ENCODE measurements around the gene ATP8B4. TPM values are rescaled to one million over a fixed set of nuclear protein-coding genes. Genes with fewer than 3 reads are reported as not detected.

ATP8B4 gene
- total and polyA plus RNA-seq, 2 donors (not counting 1 experiment from before 2014, with no cell fraction given), result 0.42 TPM; not detected in 1

GRCh38 chr15:50059203-50059772 is 59.7 kb downstream of the ATP8B4 start:
- CTCF ChIA-PET, result no interaction called here

GRCh38 chr15:50057905-50058639 is 61.0 kb downstream of the ATP8B4 start:
- Histone ChIP-seq H3K9me3 (ENCODE audit: control extremely low read depth in 1 of 3, control insufficient read depth in 2 of 3, insufficient read depth in 1 of 3, low read length in 2 of 3) (no peaks in the 10 kb centered on the region), H3K4me3 (ENCODE audit: control extremely low read depth in 1 of 5, extremely low read depth in 1 of 5, insufficient read depth in 1 of 5, low read depth in 2 of 5, low read length in 4 of 5) (no peak overlapping the region), H3K36me3 (replicated peaks in 1 of 2; ENCODE audit: control extremely low read depth in 1 of 2, control insufficient read depth in 1 of 2, extremely low read depth in 1 of 2, insufficient read depth in 2 of 2, low read length in 1 of 2) (no peaks in the 10 kb centered on the region), H3K27ac (ENCODE audit: low read length in 2 of 2) (no peak overlapping the region), H2AFZ (ENCODE audit: insufficient read depth, low read depth, low read length, poor library complexity, severe bottlenecking) (no peak overlapping the region), H3K27me3 (replicated peaks in 1 of 4; ENCODE audit: control extremely low read depth in 1 of 4, control insufficient read depth in 3 of 4, insufficient read depth in 4 of 4, low read length in 3 of 4) (no peaks in the 10 kb centered on the region), H3K4me2 (replicated peaks; ENCODE audit: low read depth, low read length, poor library complexity, severe bottlenecking) (no peak overlapping the region), H3K79me2 (ENCODE audit: control insufficient read depth, insufficient read depth, low read length) (no peaks in the 10 kb centered on the region), H3K4me1 (ENCODE audit: control insufficient read depth in 2 of 2, insufficient read depth in 2 of 2, low read length in 2 of 2) (no peaks in the 10 kb centered on the region), H4K20me1 (ENCODE audit: control insufficient read depth, insufficient read depth, low read length, poor library complexity, severe bottlenecking) (no peaks in the 10 kb centered on the region), H3K9ac (ENCODE audit: low read length) (no peak overlapping the region)
- CTCF ChIA-PET, result no interaction called here
- WGBS (ENCODE audit: insufficient coverage), result 88% methylated on average over 2 of the region's 5 CpGs
- TF ChIP-seq EZH2 (IDR thresholded peaks at IDR 0.05; ENCODE audit: borderline replicate concordance, insufficient read depth, low read depth, low read length, poor library complexity, severe bottlenecking), result no peak
- TF ChIP-seq CTCF (IDR thresholded peaks at IDR 0.05), result no peak
- Mint-ChIP-seq H3K27ac (no peak overlapping the region), H3K4me3 (no peak overlapping the region), H3K9me3 (ENCODE audit: insufficient read depth) (no peaks in the 10 kb centered on the region), H3K4me1 (no peaks in the 10 kb centered on the region), H3K27me3 (peaks cover 6% of the 10 kb centered on the region)
- intact Hi-C loops (cut with micrococcal nuclease), result no loop called here
- POLR2A ChIA-PET, result no interaction called here
- no peak for ATAC-seq (ENCODE audit: low read depth)
- no peak for DNase-seq

More at GRCh38 chr15:50059203-50059772, 59.7 kb downstream of the ATP8B4 start:
- no peak overlapping the region for H3K4me3 ChIP-seq (ENCODE audit: control extremely low read depth in 1 of 5, extremely low read depth in 1 of 5, insufficient read depth in 1 of 5, low read depth in 2 of 5, low read length in 4 of 5)
- no peaks in the 10 kb centered on the region for H4K20me1 ChIP-seq (ENCODE audit: control insufficient read depth, insufficient read depth, low read length, poor library complexity, severe bottlenecking)
- no peak overlapping the region for H3K4me2 ChIP-seq (replicated peaks; ENCODE audit: low read depth, low read length, poor library complexity, severe bottlenecking)
- no peak overlapping the region for H3K9ac ChIP-seq (ENCODE audit: low read length)
- POLR2A ChIA-PET, result no interaction called here
- no peaks in the 10 kb centered on the region for H3K79me2 ChIP-seq (ENCODE audit: control insufficient read depth, insufficient read depth, low read length)
- no peaks in the 10 kb centered on the region for H3K36me3 ChIP-seq (replicated peaks in 1 of 2; ENCODE audit: control extremely low read depth in 1 of 2, control insufficient read depth in 1 of 2, extremely low read depth in 1 of 2, insufficient read depth in 2 of 2, low read length in 1 of 2)
- H3K4me1 ChIP-seq (ENCODE audit: control insufficient read depth in 2 of 2, insufficient read depth in 2 of 2, low read length in 2 of 2), result no peaks in the 10 kb centered on the region
- H3K9me3 ChIP-seq (ENCODE audit: control extremely low read depth in 1 of 3, control insufficient read depth in 2 of 3, insufficient read depth in 1 of 3, low read length in 2 of 3), result no peaks in the 10 kb centered on the region
- no peak overlapping the region for H3K27ac Mint-ChIP-seq
- H3K27me3 ChIP-seq (replicated peaks in 1 of 4; ENCODE audit: control extremely low read depth in 1 of 4, control insufficient read depth in 3 of 4, insufficient read depth in 4 of 4, low read length in 3 of 4), result no peaks in the 10 kb centered on the region
- H3K4me3 Mint-ChIP-seq, result no peak overlapping the region
- H3K9me3 Mint-ChIP-seq (ENCODE audit: insufficient read depth), result no peaks in the 10 kb centered on the region
- no peaks in the 10 kb centered on the region for H3K4me1 Mint-ChIP-seq
- intact Hi-C loops (cut with micrococcal nuclease), result no loop called here
- no peak overlapping the region for H3K27ac ChIP-seq (ENCODE audit: low read length in 2 of 2)
- ATAC-seq (ENCODE audit: low read depth) (no peak), DNase-seq (no peak)
- no peak overlapping the region for H2AFZ ChIP-seq (ENCODE audit: insufficient read depth, low read depth, low read length, poor library complexity, severe bottlenecking)
- peaks cover 6% of the 10 kb centered on the region for H3K27me3 Mint-ChIP-seq
- no peak for TF ChIP-seq EZH2 (IDR thresholded peaks at IDR 0.05; ENCODE audit: borderline replicate concordance, insufficient read depth, low read depth, low read length, poor library complexity, severe bottlenecking)
- 100% methylated on average over 3 of the region's 5 CpGs for WGBS (ENCODE audit: insufficient coverage)

All from B cell (primary cell).